ENCODE measurements around the gene L1TD1. TPM values are rescaled to one million over a fixed set of nuclear protein-coding genes. Genes with fewer than 3 reads are reported as not detected.

The L1TD1 gene
- total and polyA plus RNA-seq, 2 donors (not counting 3 experiments of a cell fraction or from before 2014, with no cell fraction given), result 0.01 TPM; not detected in 1

- Histone ChIP-seq H3K27me3 (ENCODE audit: control insufficient read depth in 2 of 2, insufficient read depth in 2 of 2, low read length in 2 of 2) (no peaks in the 10 kb centered on the region), H4K20me1 (replicated peaks; ENCODE audit: control insufficient read depth, extremely low read depth, insufficient read depth, low read length) (no peaks in the 10 kb centered on the region), H3K36me3 (ENCODE audit: control insufficient read depth in 2 of 2, extremely low read depth in 1 of 2, insufficient read depth in 2 of 2, low read length in 2 of 2) (no peaks in the 10 kb centered on the region), H3K9me1 (replicated peaks; ENCODE audit: control insufficient read depth, extremely low read depth, insufficient read depth, low read length) (no peaks in the 10 kb centered on the region), H3K4me1 (ENCODE audit: control insufficient read depth, extremely low read depth, insufficient read depth, low read length) (no peaks in the 10 kb centered on the region), H3K27ac (ENCODE audit: insufficient read depth, low read depth, low read length) (no peak overlapping the region), H3K9ac (replicated peaks; ENCODE audit: extremely low read depth, insufficient read depth, low read length) (no peak overlapping the region), H3K4me3 (replicated peaks in 1 of 3; ENCODE audit: insufficient read depth in 1 of 3, low read depth in 1 of 3, low read length in 3 of 3) (no peak overlapping the region), H3K9me3 (replicated peaks; ENCODE audit: control insufficient read depth, insufficient read depth, low read length) (no peaks in the 10 kb centered on the region), H2AFZ (ENCODE audit: low read depth, low read length) (no peak overlapping the region), H3K4me2 (ENCODE audit: insufficient read depth, low read length) (no peak overlapping the region), H3K79me2 (ENCODE audit: control insufficient read depth, insufficient read depth, low read length) (no peaks in the 10 kb centered on the region)
- dilution Hi-C loops (cut with MboI; ENCODE audit: extremely low pct_ligation_motif_present, low sequenced_read_pairs) (no loop called here), intact Hi-C loops (cut with micrococcal nuclease) (no loop called here)
- ChIA-PET CTCF (no interaction called here), POLR2A (no interaction called here)
- BruUV-seq (replicated peaks), result no TSS peak
- FAIRE-seq, result no peak
- no peak for DNase-seq (ENCODE audit: low read depth, low spot score)
- TF ChIP-seq JUN (IDR thresholded peaks at IDR 0.05; ENCODE audit: borderline replicate concordance, insufficient read depth, insufficient read length, low read depth), result no peak
- no peak for TF ChIP-seq EZH2 (IDR thresholded peaks at IDR 0.05; ENCODE audit: borderline replicate concordance, low read depth, low read length, severe bottlenecking)
- TF ChIP-seq FOS (IDR thresholded peaks at IDR 0.05; ENCODE audit: borderline replicate concordance, insufficient read depth, low read length), result no peak
- TF ChIP-seq GATA2 (IDR thresholded peaks at IDR 0.05; ENCODE audit: insufficient read depth, insufficient read length, low read depth, low read length), result no peak
- TF ChIP-seq POLR2AphosphoS5 (IDR thresholded peaks at IDR 0.05; ENCODE audit: insufficient read depth, low read depth, low read length), result no peak
- no peak for TF ChIP-seq MYC (IDR thresholded peaks at IDR 0.05; ENCODE audit: low read depth, low read length)
- TF ChIP-seq MAX (IDR thresholded peaks at IDR 0.05; ENCODE audit: insufficient read depth, insufficient read length), result no peak
- TF ChIP-seq POLR2A (IDR thresholded peaks at IDR 0.05; ENCODE audit: low read depth, low read length), result no peak
- TF ChIP-seq CTCF (IDR thresholded peaks at IDR 0.05; ENCODE audit: extremely low read depth in 1 of 2, insufficient read depth in 1 of 2, low read depth in 1 of 2, low read length in 2 of 2), result no peak
Measured at GRCh38 chr1:62213075-62213914, 18.6 kb downstream of the L1TD1 start.
